HG02981 (cell line): ENCODE results near the gene PDK2.
A peak's percentile ranks its signal among the peaks of the same experiment; 100 is the strongest.

Experiments
- ATAC-seq: cut with Tn5 transposase; IDR thresholded peaks from one replicate; pipeline ENCODE4 v1.9.1; 2021; ENCODE audit warnings: mild to moderate bottlenecking, moderate library complexity; ENCODE audit not compliant: unreplicated experiment

PDK2 gene

DNA sequence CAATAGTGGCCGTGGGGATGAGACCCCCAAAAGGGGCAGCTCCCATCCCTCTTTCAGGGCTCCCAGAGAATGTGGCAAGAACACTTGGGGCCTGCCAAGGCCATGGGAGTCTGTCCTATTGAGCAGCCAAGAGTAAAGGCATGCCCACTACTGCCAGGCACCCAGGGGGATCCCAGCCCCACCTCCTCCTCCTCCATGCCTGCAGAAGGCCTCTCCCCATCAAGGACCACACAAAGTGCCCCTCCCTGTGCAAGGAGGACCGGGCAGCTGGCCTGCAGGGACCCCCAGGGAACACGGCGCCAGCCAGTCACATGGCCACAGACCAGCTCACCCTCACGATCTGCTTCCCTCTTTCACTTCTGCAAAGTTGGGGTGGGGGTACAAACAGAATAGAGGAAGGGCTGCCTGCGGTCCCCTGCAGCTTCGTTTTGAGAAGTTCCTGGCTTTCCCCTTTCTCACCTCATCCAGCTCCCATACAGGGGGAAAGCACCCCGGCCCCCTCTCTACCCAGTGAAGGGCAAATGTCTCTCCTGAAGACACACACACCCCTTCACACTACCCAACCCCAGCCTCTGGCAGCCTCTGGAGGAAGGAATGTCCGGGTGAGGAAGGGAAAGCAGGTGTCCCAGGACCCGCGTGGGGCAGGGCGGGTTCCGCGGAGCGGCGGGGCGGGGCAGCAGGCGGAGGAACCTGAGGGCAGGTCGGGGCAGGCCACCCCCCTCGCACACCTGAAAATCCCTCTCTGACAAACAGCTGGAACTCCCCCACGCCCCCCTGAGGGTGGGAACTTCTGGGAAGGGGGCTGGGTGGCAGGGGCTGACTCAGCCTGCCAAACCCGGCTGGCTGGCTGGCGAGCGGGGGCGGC, 53.3 kb downstream of the PDK2 start:
- ATAC-seq = peak; percentile 30

DNA sequence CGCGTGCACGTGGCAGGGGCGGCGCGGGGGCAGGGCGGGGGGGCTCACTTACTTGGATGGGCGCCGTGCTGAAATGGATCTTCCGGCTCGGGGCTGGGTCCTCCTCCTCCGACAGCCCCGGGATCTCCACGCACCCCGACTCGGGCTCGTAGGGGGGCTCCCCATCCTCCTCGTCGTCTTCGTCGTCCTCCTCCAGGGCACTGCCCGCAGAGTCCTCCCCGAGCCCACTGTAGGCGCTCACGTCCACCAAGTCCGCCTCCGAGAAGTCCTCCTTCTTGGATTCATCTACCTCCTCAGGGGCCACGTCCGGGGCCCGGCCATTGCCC, 53.9 kb downstream of the PDK2 start:
- ATAC-seq = peak; percentile 4

- ATAC-seq = no peak
These were observed 54.5 kb downstream of the PDK2 start for GRCh38 chr17:50149417-50150353.

DNA sequence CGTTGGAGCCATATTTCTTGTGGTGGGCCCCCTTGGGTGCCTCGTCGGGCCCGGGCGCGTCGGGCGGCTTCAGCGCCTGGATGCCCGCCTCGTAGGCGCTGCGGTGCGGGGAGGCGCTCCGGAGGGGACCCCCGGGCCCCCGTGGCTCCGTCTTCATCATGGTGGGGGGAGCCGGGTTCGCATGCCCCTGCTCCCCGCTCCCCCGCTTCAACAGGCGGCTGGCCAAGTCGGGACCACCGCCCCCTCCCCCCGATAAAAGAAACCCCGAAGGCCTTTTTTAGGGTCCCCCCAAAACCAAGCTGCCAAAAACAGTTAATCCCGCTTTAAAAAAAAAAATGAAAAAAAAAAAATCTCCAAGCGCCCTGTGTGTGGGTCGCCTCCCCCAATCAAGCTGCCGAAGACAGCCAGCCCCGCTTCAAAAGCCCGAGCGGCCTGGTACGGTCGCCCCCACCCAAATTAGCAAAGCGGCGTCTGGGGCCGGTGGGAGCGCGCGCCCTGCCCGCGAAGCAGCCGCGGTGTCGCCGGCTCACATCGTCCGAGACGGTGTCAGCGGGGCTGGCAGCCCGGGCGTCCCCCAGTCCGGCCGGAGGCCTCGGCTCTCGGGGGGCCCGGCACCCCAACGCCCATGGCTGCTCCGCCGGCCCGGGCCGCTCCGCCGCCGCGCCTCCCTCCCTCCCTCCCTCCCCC, 55.3 kb downstream of the PDK2 start, which contains the start of gene PPP1R9B:
TSS of gene PPP1R9B (minus strand) at position 324 of the 687 bp plus-strand sequence. CDS start at position 160, 164 bp downstream.
- no peak for ATAC-seq

- ATAC-seq = peak; percentile 39
These were observed 56.1 kb downstream of the PDK2 start for GRCh38 chr17:50151041-50151936.

DNA sequence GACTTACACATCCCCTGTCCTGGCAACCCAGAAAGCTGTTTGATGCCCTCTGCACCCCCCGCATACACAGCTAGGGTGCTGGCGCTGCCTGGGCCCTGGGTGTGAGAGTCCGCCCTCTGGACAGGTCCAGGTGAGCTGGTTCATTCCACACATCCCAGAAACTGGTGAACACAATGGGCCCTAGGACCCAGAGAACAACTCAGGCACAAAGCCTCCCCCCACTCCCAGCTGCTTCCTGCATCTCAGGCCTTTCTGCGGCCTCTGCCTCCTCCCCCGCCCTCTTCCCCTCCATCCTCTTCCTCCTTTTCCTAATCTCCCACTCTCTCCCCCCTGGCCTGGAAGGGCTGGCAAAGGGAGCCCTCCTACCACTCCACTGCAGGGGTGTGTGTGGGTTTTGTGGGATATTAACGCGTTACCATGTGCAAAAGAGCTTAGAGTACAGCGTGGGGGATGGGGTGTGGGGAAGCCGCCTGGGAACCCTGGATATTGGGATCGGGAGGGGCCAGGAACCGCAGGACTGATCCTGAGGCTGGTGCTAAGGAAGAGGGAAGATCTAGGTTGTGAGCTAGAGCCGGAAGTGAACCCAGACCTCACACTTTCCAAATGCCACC, 56.9 kb downstream of the PDK2 start:
- ATAC-seq = no peak

GRCh38 chr17:50152736-50153135, 57.6 kb downstream of the PDK2 start:
- ATAC-seq = no peak

- ATAC-seq = no peak
These were observed 58.8 kb downstream of the PDK2 start for GRCh38 chr17:50153650-50154575.

- no peak for ATAC-seq
These were observed 59.5 kb downstream of the PDK2 start for GRCh38 chr17:50154604-50155003.

- ATAC-seq = no peak
These were observed 60.1 kb downstream of the PDK2 start for GRCh38 chr17:50155115-50155819.

DNA sequence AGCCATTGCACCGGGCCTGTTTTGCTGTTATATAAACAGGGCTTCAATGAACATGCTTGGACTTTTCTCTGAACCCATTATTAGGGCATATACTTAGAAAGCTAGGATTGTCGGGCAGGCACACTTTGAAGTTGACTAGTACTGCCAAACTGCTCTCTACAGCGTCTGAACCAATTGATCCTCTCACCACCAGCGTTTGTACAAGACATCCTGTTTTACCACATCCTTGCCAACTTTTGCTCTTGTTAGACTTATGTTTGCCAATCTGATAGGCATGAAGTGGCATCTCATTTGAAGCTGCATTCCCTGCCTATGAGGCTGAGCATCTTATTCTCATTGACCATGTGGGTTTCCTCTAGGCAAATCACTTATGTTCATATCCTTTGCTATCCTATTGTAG, 62.7 kb downstream of the PDK2 start:
- no peak for ATAC-seq

- ATAC-seq = peak; percentile 77
These were observed 66.1 kb downstream of the PDK2 start for GRCh38 chr17:50161023-50161910.
